GM18870 (cell line): ENCODE results near the gene ANXA4.
"Not testable (repeated sequence)": the region's sequence is repeated elsewhere in the genome, so short reads cannot be mapped to it uniquely, and the experiment has no call there.

ENCODE experiments used
- ATAC-seq: cut with Tn5 transposase; IDR thresholded peaks from one replicate; pipeline ENCODE4 v1.9.1; 2021; ENCODE audit warnings: moderate library complexity; ENCODE audit not compliant: unreplicated experiment

ANXA4 gene

DNA sequence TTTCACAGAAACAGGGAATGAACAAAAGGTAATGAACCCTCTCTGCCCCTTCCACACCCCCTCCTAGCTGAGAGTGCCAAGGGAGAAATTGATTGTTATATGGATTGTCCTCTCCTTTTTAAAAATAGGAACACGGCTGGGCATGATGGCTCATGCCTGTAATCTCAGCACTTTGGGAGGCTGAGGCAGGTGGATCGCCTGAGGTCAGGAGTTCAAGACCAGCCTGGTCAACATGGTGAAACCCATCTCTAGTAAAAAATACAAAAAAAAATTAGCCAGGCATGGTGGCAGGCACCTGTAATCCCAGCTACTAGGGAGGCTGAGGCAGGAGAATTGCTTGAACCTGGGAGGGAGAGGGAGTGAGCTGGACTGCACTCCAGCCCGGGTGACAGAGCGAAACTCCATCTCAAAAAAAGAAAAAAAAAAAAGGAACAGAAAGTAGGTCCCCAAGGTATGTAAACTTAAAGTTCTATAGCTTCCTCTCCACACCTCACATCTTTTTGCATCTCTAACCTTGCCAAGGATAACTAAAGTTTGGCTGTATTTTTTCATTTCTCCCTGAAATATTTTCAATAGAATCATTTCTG, 60.9 kb downstream of the ANXA4 start:
- ATAC-seq: peak; percentile 46

DNA sequence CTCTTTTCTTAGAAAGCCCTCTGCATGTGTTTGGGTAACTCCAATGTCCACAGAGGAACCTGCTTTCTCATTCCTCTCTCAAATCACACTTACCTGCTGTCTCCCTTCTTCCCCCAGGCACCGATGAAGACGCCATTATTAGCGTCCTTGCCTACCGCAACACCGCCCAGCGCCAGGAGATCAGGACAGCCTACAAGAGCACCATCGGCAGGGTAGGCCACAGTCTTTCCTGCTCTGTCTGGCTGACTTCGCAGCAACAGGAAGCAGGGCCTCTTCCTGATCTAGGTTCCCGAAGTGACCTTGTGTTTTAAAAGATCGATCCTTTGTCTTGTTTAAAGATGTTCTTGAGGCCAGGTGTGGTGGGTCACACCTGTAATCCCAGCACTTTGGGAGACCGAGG, 62.5 kb downstream of the ANXA4 start:
- ATAC-seq: no peak

DNA sequence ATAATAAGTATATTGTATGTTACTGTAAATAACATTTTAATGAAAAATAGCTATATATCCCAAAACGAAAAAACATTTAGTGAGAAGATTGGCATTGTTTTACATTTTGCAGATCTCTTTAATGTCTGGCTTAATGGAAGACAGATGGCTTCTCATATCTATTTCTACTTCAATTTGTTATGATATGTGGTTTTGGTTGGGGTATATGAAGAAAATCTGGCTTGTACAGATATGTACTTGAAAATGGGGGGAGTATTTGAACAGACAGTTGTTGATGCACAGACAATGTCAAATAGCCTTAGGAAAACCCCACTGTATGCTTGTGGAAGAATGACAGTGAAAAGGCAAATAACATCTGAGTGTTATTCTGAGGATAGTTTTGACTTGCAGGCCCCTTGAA, 64.0 kb downstream of the ANXA4 start:
- no peak for ATAC-seq

DNA sequence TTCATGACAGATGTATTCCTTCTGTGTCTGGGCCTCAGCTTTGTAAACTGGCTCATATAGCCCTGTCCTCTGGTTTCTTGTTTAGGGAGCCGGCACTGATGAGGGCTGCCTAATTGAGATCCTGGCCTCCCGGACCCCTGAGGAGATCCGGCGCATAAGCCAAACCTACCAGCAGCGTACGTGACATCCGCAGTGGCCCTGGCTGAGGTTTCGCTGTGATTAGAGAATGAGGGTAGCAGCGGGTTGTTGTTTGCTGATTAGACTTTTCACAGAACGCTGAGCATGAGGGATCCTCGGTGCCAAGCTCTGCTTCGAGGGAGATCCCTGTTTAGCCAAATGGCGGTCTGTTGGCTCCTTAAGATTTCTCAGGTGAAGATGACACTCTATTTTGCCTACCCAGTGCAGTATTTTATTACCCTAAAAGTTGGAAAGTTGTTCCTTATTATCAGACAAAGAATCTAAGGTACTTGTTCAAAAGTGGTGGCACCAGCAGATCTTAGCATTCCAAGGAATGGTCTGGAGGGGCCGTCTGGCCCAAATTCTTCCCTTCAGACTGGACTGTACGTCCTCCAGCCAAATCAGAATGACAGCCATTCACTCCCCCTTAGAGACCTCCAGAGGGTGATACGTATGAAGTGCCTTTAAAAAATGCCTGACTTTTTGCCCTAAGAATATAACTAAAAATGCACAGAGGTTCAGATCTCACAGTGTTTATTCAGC, 66.0 kb downstream of the ANXA4 start:
- ATAC-seq: no peak

DNA sequence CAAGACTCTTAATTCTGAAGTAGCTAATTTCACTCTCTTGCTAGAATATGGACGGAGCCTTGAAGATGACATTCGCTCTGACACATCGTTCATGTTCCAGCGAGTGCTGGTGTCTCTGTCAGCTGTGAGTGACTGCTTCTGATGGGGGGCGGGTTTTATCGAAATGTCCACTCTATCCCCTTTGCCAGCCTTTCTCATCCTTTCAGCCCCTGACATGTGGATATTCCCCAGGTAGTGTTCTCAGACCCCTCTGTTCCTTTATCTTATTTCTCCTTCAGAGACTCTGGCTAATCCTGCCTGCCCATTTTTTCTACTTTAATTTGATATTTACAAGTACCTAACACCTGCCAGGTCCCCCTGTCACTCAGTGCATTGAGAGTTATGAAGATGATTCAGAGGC, 68.6 kb downstream of the ANXA4 start:
- no peak for ATAC-seq

DNA sequence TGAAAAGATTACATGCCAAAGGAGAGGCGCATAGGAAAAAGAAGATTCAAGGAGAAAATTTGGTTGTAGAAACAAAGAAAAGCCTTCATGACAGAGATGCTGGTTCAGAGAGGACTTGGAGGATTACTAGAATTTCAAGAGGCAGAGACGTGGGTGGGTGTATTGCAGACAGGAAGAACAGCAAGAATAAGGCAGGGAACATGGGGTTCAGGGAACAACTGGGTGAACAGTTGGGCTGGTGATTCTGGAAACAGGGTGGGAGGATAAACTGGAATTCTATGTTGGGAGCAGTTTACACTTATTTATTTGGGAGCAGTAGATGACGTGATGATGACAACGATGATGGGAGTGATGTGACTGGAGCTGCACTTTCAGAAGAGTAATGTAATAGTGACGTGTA, 69.1 kb downstream of the ANXA4 start:
- ATAC-seq: no peak

DNA sequence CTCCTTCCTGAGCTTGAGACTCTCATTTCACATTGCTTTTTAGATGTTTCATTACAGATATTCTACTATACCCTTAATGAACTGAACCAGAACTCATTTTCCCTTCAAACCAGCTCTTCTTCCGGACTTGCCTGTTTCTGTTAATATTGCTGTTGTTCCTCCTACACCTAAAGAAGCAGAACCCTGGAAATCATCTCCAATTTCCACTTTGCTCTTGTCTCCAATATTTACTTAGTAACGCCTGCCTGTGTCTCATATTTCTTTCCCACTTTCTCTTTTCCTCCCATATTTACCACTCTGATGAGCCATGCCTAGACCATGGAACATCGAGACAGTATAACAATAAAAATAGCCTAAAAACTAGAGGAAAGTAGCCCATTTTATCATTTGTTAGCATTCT, 69.7 kb downstream of the ANXA4 start:
- ATAC-seq: no peak

DNA sequence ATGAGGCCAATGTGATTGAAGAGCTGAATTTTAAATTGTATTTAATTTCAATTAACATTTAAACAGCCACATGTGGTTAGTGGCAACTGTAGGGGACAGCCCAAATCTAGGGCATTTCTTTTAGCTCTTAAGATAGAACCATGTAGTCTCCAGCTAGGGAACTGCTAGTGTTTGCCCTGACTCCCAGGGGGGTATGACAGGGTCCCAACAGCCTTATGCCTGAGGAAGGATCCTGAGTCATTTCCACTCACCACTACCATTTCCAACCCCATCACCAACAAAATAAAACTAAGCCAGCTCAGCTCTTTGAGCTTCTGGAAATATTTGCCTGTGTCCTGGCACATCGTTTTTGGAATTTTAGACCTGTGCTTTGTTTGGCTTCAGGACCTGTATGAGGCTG, 73.8 kb downstream of the ANXA4 start:
- ATAC-seq: no peak

DNA sequence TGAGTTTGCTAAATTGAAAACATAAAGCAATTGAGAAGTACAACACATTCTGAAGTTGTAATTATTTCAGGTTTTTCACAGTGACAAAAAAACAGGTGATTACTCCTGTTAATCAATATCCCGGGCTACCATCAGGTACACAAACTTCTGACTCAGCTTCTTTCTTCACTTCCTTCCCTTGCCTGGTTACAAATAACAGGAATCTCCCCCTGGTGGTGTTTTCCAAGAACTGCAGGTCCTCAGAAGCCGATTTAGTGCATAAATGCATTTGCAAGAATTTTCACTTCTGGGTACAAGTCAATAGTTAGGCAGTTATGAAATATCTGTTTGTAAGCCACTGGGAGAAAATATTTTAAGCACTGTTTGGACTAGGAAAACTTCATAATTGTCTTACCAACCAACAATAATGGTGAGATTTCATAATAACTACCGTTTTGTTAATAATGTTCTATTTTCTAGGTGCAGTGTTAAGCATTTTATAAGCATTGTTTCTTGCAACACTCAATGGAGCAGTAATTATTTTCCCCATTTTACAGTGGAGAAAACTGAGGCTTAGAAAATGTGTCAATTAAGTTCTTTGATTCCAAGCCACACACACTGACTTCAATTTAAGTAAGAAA, 75.1 kb downstream of the ANXA4 start:
- peak; percentile 65 for ATAC-seq

DNA sequence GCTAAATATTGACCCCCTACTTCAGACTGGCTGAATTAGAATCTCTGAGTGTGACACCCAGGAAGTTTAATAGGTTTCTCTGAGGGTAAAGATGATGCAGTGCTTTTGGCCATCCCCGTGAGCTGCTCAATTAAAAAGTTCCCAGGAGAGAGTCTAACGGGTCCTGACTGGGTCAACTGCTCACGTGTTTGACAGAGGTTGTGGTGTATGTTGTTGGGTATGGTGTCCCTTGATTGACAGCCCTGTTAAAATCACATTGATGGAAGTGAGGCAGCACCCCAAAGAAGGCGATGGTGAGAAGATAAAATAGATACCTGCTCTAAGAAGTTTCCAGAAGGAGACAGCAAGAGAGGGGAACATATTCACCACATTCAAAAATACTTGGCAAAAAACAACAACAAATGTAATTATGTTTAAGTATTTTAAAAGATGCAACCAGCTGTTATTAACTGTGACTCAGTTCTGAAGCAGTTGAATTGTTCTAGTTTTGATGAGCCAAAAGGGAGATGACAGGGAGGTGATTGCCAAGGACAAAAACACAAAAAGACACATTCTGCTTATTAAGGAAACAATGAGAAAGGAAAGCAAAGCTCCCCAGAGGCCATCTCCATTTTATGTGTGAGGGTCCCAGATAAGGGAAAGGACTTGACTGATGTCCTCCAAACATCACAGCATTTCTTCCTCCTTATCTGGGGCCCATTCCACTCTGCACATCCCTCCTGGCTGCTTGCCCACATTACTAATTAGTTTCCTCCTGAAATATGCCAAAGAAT, 76.0 kb downstream of the ANXA4 start:
- no peak for ATAC-seq

DNA sequence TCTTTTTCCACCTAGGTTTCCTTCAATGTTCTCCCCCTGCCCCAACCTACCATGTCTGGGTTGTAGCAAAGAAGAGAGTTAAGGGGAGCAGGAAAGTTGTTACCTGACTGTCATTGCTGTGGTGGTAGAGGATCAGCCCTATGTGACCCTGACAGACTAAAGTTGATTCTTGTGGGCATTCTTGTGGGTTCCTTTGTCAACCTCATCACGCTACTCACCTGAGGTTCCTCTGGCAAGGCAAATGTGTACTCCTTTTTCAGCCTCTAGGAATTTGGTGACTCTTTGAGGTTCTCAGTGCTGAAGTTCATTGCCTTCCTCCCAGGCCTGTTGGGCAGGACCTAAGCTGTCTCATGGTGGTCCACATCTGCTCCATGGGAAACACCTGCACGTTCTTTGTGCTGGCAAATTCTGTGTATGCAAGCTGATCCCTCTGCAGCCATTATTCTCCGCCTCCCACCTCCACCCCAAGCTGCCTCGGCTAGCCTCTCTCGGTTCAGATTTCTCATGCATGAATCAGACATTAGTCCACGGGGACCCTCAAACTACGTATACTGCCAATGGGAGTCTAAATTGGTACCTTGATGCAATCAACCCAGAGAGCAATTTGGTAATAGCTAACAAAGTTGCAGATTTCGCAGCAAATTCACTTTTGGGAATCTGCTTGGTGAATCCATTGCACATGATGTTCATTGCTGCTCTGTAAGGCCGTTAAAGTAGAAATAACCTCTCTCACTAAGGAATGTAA, 86.0 kb downstream of the ANXA4 start:
- ATAC-seq: no peak

DNA sequence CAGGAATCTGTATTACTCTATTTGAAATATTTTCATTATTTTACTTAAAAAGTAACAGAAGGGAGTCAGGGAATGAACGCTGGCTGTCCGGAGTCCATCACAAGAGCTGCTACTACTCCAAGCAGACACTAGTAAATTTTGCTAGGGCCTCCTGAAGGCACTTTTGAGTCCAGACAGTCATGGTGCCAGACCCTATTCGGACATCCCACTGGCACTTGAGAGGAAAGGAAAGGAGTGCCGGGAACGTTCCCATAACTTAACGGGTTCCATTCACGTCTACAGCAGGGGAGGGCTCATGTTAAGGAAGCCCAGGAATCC, 87.0 kb downstream of the ANXA4 start:
- ATAC-seq: no peak

DNA sequence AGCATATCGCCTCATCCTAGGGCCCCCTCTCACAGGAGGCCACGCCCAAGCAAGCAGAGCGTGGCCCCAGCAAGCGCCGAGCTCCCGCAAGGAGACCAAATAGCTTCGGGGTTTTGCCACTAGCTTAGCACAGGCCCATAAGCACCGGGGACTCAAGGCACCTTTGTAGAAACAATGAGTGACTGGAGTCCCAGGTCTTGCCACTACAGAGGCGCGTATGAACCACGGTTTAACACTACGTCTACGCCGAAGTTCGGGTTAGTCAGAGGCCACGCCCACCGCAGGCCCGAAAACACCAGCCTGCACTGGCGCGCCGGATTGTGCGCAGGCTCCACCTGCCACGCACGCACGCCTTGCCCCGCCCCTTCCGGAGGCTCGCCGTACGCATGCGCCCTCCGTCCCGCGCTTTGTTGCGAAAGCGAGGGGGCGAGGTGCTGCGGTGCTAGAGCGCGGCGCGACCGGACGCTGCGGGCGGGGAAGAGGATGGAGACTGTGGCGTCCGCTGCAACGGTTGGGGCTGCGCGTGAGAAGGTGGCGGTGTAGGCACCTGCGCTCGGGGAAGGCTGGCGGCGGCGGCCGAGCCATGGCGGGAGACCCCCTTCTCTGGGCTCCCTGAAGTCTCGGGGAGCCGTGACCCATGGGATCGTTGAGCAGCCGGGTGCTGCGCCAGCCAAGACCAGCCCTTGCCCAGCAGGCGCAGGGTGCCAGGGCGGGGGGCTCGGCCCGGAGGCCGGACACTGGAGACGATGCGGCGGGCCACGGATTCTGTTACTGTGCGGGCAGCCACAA, 87.5 kb downstream of the ANXA4 start, which contains the start of gene GMCL1:
Gene GMCL1 (plus strand): TSS at position 405 of the 789 bp plus-strand sequence. CDS start 233 bp downstream, at position 638.
- peak; percentile 82 for ATAC-seq

DNA sequence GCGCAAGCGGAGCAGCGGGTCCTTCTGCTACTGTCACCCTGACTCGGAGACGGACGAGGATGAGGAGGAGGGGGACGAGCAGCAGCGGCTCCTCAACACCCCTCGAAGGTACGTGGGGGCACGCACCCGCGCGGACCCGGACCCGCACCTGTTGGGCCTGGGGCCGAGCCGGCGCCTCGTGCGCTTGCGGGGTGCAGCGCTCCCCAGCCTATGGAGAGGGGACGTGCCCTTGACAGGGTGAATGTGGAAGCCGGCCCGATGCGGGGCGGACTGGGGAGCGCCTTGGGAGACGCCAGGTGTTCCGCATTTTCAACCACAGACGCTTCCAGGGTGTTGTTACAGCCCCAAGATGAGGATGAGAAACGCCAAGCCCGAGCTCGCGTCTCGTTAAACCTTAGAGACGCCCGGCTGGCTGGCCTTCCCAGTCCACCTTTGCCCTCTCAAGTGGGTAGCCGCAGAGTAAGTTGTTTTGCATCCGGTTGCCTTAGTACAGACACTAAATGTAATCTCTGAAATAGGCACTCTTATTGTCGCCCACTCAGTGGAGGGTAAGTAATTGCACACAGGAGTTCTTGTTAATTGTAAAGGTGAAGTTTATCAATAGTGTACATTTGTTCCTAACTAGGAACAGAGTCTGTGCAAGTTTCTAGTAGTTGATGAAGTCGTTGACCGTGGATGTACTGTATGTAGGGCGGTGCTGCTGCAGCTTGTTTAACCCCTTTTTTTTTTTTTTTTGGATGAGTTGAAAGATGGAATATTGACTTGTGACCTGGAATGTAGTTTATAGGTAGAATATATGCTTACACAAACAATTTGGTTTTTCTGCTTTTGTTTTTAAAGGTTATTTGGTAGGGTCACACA, 88.3 kb downstream of the ANXA4 start:
- peak; percentile 19 for ATAC-seq

DNA sequence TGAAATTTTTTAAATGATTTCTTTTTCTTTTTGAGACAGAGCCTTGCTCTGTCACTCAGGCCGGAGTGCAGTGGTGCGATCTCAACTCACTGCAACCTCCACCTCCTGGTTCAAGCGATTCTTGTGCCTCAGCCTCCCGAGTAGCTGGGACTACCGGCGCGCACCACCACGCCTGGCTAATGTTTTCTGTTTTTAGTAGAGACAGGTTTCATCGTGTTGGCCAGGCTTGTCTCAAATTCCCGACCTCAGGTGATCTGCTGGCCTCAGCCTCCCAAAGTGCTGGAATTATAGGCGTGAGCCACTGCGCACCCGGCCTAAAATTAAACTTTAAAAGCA, 88.9 kb downstream of the ANXA4 start:
- ATAC-seq: not testable (repeated sequence)

DNA sequence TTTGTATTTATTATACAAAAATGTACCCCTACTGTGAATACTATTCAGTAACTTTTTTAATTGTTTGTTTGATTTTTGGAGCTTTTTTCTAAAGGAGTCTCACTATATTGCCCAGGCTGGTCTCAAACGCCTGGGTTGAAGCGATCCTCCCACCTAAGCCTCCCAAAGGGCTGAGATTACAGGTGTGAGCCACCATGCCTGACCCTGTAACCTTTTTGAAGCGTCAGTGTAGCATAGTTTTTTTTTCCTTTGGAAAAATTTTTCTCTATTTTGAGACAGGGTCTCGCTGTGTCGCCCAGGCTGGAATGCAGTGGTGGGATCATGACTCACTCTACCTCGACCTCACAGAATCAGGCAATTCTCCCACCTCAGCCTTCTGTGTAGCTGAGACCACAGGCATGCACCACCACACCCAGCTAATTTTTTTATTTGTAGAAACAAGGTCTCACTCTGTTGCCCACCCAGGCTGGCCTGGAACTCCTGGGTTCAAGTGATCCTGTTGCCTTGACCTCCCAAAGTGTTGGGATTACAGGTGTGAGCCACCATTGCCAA, 89.5 kb downstream of the ANXA4 start:
- ATAC-seq: no peak

DNA sequence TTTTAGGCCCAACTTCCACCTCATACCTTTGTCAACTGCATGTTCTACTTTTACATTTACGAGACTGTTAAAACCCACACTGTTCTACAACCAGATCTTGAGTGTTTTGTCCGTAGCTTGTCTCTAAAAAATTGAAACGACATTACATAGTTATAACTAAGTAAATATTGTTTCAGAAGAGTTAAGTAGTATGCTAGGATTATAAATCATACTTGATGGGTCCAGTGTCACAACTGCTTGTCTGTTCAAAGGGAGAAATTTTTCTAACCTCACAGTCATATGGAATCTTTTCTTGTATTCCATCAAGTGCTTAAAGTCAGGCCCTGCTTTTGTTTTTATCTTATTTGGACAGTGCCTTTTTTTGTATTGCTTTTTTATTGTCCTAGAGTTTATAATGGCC, 91.8 kb downstream of the ANXA4 start:
- ATAC-seq: no peak

DNA sequence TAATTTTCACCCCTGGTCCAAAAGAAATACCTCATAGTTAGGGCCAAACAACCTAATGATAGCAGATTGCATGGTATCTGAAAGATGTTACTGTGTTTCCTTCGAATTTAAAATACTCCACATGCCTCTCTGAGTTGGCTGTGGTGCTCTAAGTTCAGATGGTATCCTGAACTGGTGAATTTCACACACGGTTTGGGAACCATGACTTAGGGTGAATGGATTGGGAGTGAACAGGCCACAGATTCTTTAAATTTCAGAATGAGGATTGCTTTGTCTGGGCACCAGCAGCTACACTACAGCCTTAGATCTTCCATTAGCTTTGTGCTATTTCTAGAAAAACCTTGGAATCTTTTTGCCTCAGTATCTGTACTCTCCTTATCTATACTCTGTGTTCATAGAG, 93.7 kb downstream of the ANXA4 start:
- ATAC-seq: no peak

DNA sequence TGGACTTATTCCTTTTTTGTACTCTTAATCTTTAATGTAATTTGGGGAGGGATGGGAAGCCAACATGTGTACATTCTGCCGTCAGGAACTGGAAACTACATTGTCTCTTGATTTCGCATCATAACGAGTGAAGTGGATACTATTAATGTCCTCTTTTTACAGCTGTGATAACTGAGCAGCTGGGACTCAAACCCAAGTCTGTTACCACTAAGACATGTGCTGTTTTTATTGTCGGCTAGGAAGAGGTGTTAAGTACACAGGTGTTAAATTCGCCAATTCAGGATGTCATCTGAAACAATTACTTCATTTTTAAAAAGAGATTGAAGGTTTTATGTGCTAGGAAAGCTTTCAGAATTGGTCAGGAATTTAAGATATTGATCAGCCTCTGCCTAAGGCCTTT, 94.4 kb downstream of the ANXA4 start:
- no peak for ATAC-seq
